Neural progenitor cell (in vitro differentiated cells): ENCODE data around the gene ZFPM1.

Source experiments
- CTCF ChIP-seq: fragments of 200-600 bp; sonication (generic); IDR thresholded peaks from 2 replicates; pipeline ENCODE4 v1.5.1; 2017; ENCODE audit warnings: antibody characterized with exemption, mild to moderate bottlenecking
- EZH2 ChIP-seq: fragments of 200-600 bp; sonication (generic); IDR thresholded peaks from 2 replicates; pipeline ENCODE4 v1.6.1; 2017; ENCODE audit warnings: antibody characterized with exemption, mild to moderate bottlenecking, moderate library complexity

- TF ChIP-seq CTCF (no peak), EZH2 (no peak)
Measured at GRCh38 chr16:88405216-88406060, 47.6 kb upstream of the ZFPM1 start.
